GM12878 (cell line): Measurements from ENCODE around the gene HTRA2. TPM values are rescaled to one million over a fixed set of nuclear protein-coding genes. Genes with fewer than 3 reads are reported as not detected.
A peak's percentile ranks its signal among the peaks of the same experiment; 100 is the strongest.

Experiments
- ATF7 ChIP-seq: fragments of 450-650 bp; IDR thresholded peaks from 2 replicates; pipeline ENCODE4 v1.6.1; 2016; ENCODE audit warnings: low read depth, mild to moderate bottlenecking
- BHLHE40 ChIP-seq, 2 experiments: fragments of 450-650 bp in 1 of 2; IDR thresholded peaks; 2 replicates each; pipeline ENCODE4 v1.6.1; 2011 to 2017; ENCODE audit warnings: low read depth in 2 of 2, borderline replicate concordance in 1 of 2, improper control_type of control experiment in 1 of 2, low read length in 1 of 2, mild to moderate bottlenecking in 1 of 2
- CBX3 ChIP-seq: fragments of 200-600 bp; sonication (generic); IDR thresholded peaks from 2 replicates; pipeline ENCODE4 v1.6.1; 2016; ENCODE audit warnings: low read depth, borderline replicate concordance
- HDAC6 ChIP-seq: fragments of 200-600 bp; sonication (generic); IDR thresholded peaks from one replicate; pipeline ENCODE4 v1.8.0; 2017; ENCODE audit warnings: antibody characterized with exemption; ENCODE audit not compliant: unreplicated experiment
- JUNB ChIP-seq: IDR thresholded peaks from 2 replicates; pipeline ENCODE4 v1.6.1; 2016; ENCODE audit warnings: antibody characterized with exemption, mild to moderate bottlenecking
- MEF2A ChIP-seq: IDR thresholded peaks from 2 replicates; pipeline ENCODE4 v1.6.1; 2011; ENCODE audit warnings: low read depth, mild to moderate bottlenecking, low read length, moderate library complexity; ENCODE audit not compliant: insufficient read depth
- NBN ChIP-seq: fragments of 450-650 bp; IDR thresholded peaks from 2 replicates; pipeline ENCODE4 v1.6.1; 2016
- RBBP5 ChIP-seq: fragments of 200-600 bp; sonication (generic); conservative IDR thresholded peaks from 2 replicates; pipeline ENCODE4 v1.6.1; 2016
- SRF ChIP-seq, 2 experiments: IDR thresholded peaks; 2 replicates each; pipeline ENCODE4 v1.6.1; 2011; ENCODE audit warnings: low read depth in 2 of 2, low read length in 2 of 2, mild to moderate bottlenecking in 1 of 2, moderate library complexity in 1 of 2
- ZNF207 ChIP-seq: fragments of 450-650 bp; IDR thresholded peaks from 2 replicates; pipeline ENCODE4 v1.6.1; 2014; ENCODE audit warnings: antibody characterized with exemption, mild to moderate bottlenecking, borderline replicate concordance
- polyA plus RNA-seq, 11 experiments: library from polyadenylated mRNA; depleted of rRNA in 4 of 11; unstranded in 6 of 11; stranded (reverse) in 5 of 11; fragments of >200 nt; fragmentation: Nextera tagmentation in 4 of 11; fragmentation: Illumina TruSeq in 1 of 11; extraction: Ambion mirVana in 4 of 11; extraction: Trizol in 1 of 11; gene quantifications; 1 replicate in 1 of 11; 2 replicates in 10 of 11; pipeline versions ENCODE4 v1.2.1 to v1.2.3, GENCODE V29; 2011 to 2016; ENCODE audit warnings: inconsistent platforms in 2 of 11, missing spikeins in 2 of 11, low read depth in 1 of 11
- total RNA-seq, 4 experiments: library from RNA; depleted of rRNA in 3 of 4; stranded (reverse); fragments of >200 nt in 3 of 4; fragmentation: Illumina TruSeq in 1 of 4; extraction: Trizol in 1 of 4; gene quantifications; 2 replicates each; pipeline versions ENCODE4 v1.2.1 to v1.2.3, GENCODE V29; 2013 to 2021
- TF ChIP-seq, protein P1 (sequence below): fragments of 450-650 bp; IDR thresholded peaks from 2 replicates; pipeline ENCODE4 v1.6.1; 2018; ENCODE audit warnings: mild to moderate bottlenecking, low read depth, moderate library complexity; ENCODE audit not compliant: partially characterized antibody
- TF ChIP-seq, protein P2 (sequence below): fragments of 450-650 bp; IDR thresholded peaks from 2 replicates; pipeline ENCODE4 v1.6.1; 2016; ENCODE audit warnings: mild to moderate bottlenecking, moderate library complexity, borderline replicate concordance

Gene HTRA2
- total and polyA plus RNA-seq, 10 of the 15 experiments (the other 5 are each of a cell fraction or from before 2014, with no cell fraction given), result 42.3 to 73.9 (median 54.6) TPM

DNA sequence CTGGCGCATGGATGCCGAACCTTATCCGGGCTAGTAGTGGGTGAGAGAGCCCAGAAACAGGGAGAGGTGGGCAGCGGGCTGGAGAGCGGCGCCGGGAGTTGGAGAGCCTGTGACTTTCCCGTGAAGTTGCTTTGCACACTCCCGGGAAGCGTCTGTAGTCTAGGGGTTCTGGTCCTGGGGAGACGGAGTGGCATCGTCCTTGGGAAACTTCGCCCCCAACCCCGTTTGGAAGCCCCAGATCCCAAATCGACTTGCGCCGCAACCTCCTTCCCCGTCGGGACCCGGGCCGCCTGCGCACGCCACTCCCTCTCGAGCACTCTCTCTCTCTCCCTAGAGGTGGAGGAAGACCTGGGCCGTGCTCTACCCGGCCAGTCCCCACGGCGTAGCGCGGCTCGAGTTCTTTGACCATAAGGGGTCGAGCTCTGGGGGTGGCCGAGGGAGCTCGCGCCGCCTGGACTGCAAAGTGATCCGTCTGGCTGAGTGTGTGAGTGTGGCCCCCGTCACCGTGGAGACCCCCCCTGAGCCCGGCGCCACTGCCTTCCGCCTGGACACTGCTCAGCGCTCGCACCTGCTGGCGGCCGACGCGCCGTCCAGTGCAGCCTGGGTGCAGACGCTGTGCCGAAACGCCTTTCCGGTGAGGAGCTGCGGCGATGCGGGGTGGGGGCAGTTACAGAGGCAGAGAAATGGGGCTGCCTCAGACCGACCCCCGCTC is 25.2 kb downstream of the HTRA2 start (continued):
- TF ChIP-seq, protein P1, sequence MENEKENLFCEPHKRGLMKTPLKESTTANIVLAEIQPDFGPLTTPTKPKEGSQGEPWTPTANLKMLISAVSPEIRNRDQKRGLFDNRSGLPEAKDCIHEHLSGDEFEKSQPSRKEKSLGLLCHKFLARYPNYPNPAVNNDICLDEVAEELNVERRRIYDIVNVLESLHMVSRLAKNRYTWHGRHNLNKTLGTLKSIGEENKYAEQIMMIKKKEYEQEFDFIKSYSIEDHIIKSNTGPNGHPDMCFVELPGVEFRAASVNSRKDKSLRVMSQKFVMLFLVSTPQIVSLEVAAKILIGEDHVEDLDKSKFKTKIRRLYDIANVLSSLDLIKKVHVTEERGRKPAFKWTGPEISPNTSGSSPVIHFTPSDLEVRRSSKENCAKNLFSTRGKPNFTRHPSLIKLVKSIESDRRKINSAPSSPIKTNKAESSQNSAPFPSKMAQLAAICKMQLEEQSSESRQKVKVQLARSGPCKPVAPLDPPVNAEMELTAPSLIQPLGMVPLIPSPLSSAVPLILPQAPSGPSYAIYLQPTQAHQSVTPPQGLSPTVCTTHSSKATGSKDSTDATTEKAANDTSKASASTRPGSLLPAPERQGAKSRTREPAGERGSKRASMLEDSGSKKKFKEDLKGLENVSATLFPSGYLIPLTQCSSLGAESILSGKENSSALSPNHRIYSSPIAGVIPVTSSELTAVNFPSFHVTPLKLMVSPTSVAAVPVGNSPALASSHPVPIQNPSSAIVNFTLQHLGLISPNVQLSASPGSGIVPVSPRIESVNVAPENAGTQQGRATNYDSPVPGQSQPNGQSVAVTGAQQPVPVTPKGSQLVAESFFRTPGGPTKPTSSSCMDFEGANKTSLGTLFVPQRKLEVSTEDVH, result no peak
- no peak for TF ChIP-seq HDAC6
- TF ChIP-seq CBX3, result no peak
- no peak for TF ChIP-seq NBN
- no peak for TF ChIP-seq RBBP5
- no peak for TF ChIP-seq MEF2A
- no peak for TF ChIP-seq ZNF207
- TF ChIP-seq SRF (IDR thresholded peaks at IDR 0.05; ENCODE audit: low read depth in 2 of 2, low read length in 2 of 2), result no peak
- TF ChIP-seq ATF7, result no peak
- TF ChIP-seq, protein P2, sequence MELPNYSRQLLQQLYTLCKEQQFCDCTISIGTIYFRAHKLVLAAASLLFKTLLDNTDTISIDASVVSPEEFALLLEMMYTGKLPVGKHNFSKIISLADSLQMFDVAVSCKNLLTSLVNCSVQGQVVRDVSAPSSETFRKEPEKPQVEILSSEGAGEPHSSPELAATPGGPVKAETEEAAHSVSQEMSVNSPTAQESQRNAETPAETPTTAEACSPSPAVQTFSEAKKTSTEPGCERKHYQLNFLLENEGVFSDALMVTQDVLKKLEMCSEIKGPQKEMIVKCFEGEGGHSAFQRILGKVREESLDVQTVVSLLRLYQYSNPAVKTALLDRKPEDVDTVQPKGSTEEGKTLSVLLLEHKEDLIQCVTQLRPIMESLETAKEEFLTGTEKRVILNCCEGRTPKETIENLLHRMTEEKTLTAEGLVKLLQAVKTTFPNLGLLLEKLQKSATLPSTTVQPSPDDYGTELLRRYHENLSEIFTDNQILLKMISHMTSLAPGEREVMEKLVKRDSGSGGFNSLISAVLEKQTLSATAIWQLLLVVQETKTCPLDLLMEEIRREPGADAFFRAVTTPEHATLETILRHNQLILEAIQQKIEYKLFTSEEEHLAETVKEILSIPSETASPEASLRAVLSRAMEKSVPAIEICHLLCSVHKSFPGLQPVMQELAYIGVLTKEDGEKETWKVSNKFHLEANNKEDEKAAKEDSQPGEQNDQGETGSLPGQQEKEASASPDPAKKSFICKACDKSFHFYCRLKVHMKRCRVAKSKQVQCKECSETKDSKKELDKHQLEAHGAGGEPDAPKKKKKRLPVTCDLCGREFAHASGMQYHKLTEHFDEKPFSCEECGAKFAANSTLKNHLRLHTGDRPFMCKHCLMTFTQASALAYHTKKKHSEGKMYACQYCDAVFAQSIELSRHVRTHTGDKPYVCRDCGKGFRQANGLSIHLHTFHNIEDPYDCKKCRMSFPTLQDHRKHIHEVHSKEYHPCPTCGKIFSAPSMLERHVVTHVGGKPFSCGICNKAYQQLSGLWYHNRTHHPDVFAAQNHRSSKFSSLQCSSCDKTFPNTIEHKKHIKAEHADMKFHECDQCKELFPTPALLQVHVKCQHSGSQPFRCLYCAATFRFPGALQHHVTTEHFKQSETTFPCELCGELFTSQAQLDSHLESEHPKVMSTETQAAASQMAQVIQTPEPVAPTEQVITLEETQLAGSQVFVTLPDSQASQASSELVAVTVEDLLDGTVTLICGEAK, result no peak
- no peak for TF ChIP-seq JUNB
- TF ChIP-seq BHLHE40 (IDR thresholded peaks at IDR 0.05; ENCODE audit: borderline replicate concordance in 1 of 2, low read depth in 2 of 2, low read length in 1 of 2), result peak in 1 of 2 experiments; percentile 19; a peak in 1 of 4 replicates
